ENCODE results near the gene TMEM179. TPM values are rescaled to one million over a fixed set of nuclear protein-coding genes. Genes with fewer than 3 reads are reported as not detected.

Gene TMEM179
- total RNA-seq, 1 donor from 2014 or later = 0.75 TPM

DNA sequence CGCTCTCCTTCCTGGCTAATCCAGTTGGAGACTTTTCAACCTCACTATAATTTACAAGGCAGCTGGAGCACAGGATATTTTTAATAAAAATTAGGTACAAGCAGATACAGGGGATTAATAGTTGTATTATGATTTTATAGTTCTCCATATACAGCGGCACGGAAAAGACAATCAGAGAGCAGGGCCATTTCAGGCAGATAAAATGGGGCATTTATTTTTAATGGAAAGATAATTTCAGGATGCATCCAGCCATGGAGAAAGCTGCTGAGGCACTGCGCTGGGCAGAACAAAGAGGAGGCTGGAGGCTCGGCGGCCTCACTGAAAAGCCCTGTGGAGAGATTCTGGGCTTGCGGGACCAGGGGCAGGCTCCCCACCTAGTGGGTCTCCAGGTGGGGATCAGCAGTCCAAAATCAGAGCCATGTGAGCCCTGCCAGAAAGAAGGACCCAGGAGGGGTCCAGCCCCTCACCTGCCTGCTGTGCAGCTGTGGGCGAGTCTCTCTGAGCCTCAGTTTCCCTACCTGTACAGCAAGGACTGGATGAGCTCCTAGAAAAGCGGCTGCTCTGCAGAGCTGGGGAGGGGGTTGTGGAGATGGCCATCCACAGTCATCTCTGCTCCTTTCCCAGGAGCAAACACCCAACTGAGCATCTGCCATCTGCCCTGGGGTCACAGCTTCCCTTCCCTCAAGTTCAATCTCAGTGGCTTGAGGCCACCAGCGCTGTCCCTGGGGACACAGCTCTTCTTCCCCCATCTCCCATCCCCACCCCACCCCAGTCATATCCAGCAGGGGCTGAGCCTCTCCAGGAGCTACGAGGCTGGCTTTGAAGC is 48.9 kb downstream of the TMEM179 start:
- DNase-seq (ENCODE audit: low spot score) = peak; percentile 64
- no peaks in the 10 kb centered on the region for H3K9me3 Mint-ChIP-seq (ENCODE audit: low read depth)
- peaks cover 33% of the 10 kb centered on the region for H3K27me3 Mint-ChIP-seq (ENCODE audit: low read depth)
- TF ChIP-seq, protein P1, sequence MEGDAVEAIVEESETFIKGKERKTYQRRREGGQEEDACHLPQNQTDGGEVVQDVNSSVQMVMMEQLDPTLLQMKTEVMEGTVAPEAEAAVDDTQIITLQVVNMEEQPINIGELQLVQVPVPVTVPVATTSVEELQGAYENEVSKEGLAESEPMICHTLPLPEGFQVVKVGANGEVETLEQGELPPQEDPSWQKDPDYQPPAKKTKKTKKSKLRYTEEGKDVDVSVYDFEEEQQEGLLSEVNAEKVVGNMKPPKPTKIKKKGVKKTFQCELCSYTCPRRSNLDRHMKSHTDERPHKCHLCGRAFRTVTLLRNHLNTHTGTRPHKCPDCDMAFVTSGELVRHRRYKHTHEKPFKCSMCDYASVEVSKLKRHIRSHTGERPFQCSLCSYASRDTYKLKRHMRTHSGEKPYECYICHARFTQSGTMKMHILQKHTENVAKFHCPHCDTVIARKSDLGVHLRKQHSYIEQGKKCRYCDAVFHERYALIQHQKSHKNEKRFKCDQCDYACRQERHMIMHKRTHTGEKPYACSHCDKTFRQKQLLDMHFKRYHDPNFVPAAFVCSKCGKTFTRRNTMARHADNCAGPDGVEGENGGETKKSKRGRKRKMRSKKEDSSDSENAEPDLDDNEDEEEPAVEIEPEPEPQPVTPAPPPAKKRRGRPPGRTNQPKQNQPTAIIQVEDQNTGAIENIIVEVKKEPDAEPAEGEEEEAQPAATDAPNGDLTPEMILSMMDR (IDR thresholded peaks at IDR 0.05) = no peak
- no peak overlapping the region for H3K4me3 Mint-ChIP-seq (ENCODE audit: unreplicated experiment)
- no peaks in the 10 kb centered on the region for H3K36me3 Mint-ChIP-seq (ENCODE audit: low read depth)
- H3K4me1 Mint-ChIP-seq (ENCODE audit: low read depth) = no peaks in the 10 kb centered on the region
- H3K27ac Mint-ChIP-seq (ENCODE audit: unreplicated experiment) = no peak overlapping the region

DNA sequence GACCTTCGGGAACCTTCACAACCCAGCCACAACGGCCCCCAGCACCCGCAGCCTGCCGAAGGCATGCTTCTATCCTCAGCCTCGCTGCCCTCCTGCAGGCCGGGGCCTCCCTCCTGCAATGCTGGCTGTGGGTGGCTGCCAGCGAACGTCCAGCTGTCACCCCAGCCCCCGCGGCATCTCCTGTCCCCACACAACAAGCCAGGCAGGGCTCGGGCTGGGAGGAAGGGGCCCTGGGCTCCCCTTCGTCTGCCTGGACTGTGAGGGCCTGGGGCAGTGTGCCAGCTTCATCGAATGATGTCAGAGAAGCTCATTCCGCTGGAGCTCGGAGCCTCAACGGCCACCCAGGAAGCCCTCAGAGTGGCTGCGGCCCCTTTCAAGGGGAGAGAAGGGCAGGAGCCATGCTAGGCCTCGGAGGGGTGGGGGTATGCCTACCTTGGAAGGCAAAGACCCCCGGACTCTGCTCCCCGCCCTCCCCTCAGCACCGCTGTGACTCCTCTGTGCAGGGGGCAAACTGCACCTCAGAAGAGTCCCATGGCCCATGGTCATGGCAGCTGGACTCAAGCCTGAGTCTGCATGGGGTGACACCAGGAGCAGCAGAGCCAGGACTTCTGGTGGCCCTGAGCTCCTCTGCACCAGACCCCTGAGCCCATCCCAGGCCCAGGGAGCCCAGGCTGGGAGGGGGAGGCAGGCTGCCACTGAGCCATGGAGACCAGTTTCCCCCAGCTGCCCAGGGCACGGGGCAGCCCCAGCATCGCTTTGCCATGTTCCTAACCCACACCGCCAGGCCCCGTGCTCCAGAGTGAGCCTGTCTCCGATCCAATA is 49.8 kb downstream of the TMEM179 start:
- TF ChIP-seq, protein P1 (IDR thresholded peaks at IDR 0.05) = no peak
- Mint-ChIP-seq H3K4me1 (ENCODE audit: low read depth) (no peaks in the 10 kb centered on the region), H3K36me3 (ENCODE audit: low read depth) (no peaks in the 10 kb centered on the region), H3K27me3 (ENCODE audit: low read depth) (peaks cover 34% of the 10 kb centered on the region), H3K9me3 (ENCODE audit: low read depth) (no peaks in the 10 kb centered on the region), H3K4me3 (ENCODE audit: unreplicated experiment) (no peak overlapping the region), H3K27ac (ENCODE audit: unreplicated experiment) (no peak overlapping the region)
- peak; percentile 56 for DNase-seq (ENCODE audit: low spot score)

DNA sequence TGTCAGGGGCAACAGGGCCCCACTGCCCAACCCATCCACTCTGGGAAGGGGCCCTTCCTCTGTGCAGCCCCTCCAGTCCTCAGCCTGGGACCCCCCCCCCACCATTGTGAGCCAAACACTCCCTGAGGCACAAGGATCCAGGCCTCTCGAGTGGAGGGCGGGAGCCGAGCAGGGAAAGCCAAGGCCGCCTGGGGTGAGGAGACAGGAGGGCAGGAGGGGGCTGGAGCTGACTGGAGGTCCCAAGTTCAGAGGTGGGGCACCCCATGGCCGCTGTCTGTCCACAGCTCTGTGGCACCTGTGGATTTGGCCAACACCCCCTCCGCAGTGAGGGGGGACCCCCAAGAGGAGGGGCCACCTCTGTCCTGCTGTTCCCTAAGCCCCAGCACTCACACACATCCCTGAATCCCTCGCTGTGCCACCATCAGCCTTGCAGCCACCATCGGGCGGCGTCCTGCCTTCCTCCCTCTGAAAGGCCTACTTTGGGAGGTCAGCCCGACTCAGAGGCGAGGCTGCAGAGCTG is 50.4 kb downstream of the TMEM179 start:
- no peak for DNase-seq (ENCODE audit: low spot score)
- TF ChIP-seq, protein P1 (IDR thresholded peaks at IDR 0.05) = no peak
- H3K27me3 Mint-ChIP-seq (ENCODE audit: low read depth) = peaks cover 34% of the 10 kb centered on the region
- H3K4me1 Mint-ChIP-seq (ENCODE audit: low read depth) = no peaks in the 10 kb centered on the region
- H3K9me3 Mint-ChIP-seq (ENCODE audit: low read depth) = no peaks in the 10 kb centered on the region
- H3K27ac Mint-ChIP-seq (ENCODE audit: unreplicated experiment) = no peak overlapping the region
- no peaks in the 10 kb centered on the region for H3K36me3 Mint-ChIP-seq (ENCODE audit: low read depth)
- no peak overlapping the region for H3K4me3 Mint-ChIP-seq (ENCODE audit: unreplicated experiment)

DNA sequence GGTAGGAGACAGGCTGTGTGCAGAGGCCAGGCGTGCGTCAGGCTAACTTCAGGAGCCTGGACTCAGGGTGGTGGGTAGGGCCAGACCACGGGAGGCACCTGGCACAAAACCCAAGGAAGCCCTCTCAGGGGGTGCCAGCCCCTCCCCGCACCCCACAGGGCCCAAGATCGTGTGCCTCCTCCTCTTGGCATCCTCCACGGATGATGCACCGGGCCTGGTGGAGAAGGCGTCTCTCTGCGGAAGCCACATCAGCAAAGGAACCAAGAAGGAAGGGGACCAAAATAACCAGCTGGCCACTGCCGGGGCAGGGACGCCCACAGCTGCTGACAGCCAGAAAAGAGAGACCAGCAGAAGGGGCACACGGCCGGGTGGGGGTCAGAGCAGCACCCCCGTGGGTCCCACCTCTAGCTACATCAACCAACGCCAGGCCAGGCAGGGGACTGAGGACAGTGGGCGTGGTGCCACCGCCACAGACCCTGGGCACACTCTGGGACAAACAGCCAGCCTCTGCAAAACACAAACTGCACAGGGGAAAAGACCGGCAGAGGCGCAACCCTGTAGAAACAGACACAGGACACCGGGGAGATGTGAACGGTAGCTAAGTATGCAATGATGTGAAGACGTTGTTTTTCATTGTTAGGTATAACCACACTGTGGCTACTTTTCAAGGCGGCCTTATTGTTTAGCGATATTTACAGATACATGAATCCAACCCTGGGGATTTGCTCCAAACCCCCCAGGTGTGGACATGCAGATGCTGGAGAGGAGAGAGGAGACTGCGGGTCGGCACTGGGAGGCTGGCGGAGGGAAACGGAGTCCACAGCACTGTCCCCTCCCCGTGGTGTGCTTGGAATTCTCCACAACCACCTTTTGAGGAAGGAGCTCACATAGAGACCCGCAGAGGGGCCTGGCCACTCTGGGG is 51.1 kb downstream of the TMEM179 start:
- Mint-ChIP-seq H3K27ac (ENCODE audit: unreplicated experiment) (no peak overlapping the region), H3K4me1 (ENCODE audit: low read depth) (no peaks in the 10 kb centered on the region), H3K27me3 (ENCODE audit: low read depth) (peaks cover 34% of the 10 kb centered on the region), H3K9me3 (ENCODE audit: low read depth) (no peaks in the 10 kb centered on the region), H3K4me3 (ENCODE audit: unreplicated experiment) (no peak overlapping the region), H3K36me3 (ENCODE audit: low read depth) (no peaks in the 10 kb centered on the region)
- DNase-seq (ENCODE audit: low spot score) = no peak
- TF ChIP-seq, protein P1 (IDR thresholded peaks at IDR 0.05) = no peak
